NCI-H1048 (cell line): ENCODE measurements around the gene ATG4B.
"Not testable (repeated sequence)": the region's sequence is repeated elsewhere in the genome, so short reads cannot be mapped to it uniquely, and the experiment has no call there.

Experiments used
- DNase-seq: peaks from one replicate; lab custom pipeline; 2025; lab: John Stamatoyannopoulos, UW

ATG4B gene

GRCh38 chr2:241640165-241640795, 2.8 kb downstream of the ATG4B start:
- DNase-seq = no peak

- DNase-seq = no peak
These were observed 4.1 kb downstream of the ATG4B start for GRCh38 chr2:241641631-241642030.

GRCh38 chr2:241645056-241645914, 7.8 kb downstream of the ATG4B start:
- DNase-seq = no peak

- DNase-seq = no peak
These were observed 8.6 kb downstream of the ATG4B start for GRCh38 chr2:241645915-241646645.

GRCh38 chr2:241648453-241648852, 11.0 kb downstream of the ATG4B start:
- no peak for DNase-seq

DNA sequence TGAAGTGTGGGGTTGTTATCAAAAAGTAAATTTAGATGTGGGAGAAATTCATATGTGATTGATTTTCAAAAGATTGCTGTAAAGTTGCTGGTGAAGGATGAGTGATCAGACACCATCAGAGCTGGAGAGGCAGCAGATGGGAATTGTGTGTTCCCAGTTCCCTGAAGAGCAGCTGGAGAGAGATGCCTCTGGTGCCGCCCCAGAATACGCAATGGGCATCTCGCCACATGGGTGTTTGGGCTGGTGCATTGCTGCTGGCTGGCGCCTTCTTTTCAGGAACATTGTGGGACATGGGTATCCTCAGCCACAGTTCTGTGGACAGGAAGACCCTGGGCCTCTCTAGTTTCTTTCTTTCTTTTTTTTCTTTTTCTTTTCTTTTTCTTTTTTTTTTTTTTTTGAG, 11.9 kb downstream of the ATG4B start:
- no peak for DNase-seq

- DNase-seq = no peak
These were observed 12.4 kb downstream of the ATG4B start for GRCh38 chr2:241649927-241650326.

DNA sequence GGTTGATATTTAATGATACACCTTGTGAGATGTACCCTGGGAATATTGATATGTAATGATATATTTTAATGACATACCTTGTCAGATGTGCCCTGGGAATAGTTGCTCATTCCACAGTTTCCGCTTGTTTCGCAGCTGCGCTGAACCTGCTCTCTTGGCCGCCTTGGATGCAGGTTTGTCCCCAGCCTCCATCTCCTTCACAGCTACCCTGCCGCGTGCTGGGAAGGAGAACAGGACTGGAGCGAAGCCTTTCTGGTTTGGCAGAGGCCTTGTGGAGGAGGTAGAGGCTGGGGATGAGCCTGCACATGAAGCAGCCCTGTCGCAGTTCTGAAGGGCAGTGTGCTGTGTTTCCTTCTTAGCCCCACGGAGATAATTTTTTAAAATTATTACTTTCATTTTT, 14.6 kb downstream of the ATG4B start:
- no peak for DNase-seq

- DNase-seq = no peak
These were observed 15.2 kb downstream of the ATG4B start for GRCh38 chr2:241652722-241653121.

DNA sequence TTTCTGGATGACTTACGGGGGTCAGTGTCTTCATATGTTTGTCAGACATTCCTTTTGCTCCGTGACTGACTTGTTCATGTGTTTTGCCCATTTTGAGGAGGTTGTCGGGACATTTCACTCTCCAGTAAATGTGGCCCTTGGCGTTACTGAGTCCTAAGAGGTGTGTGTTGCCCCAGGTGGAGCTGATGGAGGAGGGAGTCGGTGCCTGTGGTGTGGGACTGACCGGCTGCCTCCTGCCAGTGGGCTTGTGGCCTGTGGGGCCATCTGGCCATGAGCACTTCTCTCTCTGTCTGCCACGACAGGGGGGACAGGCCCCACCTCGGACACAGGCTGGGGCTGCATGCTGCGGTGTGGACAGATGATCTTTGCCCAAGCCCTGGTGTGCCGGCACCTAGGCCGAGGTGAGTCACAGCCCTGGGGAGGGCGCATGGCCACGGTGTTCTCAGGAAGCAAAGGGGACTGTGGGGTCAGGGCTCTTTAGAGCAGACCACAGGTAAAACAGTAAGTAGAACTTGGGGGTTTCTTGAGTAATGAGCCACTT, 15.8 kb downstream of the ATG4B start:
- DNase-seq = no peak

DNA sequence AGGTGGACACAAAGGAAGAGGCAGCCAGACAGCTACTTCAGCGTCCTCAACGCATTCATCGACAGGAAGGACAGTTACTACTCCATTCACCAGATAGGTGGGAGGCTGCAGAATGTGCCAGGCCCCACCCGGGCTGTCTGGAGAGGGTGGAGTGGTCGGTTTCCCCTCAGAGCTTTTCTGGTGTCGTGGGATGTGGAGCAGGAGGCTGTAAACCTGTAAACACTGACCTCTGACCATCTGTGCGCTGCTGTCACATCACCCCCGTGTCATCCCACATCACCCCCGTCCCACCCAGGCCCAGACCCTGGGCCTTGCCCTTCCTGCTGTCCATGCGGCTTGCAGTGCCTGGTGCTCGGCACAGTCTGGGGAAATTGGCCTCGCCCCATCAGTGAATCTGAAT, 17.1 kb downstream of the ATG4B start:
- DNase-seq = no peak

DNA sequence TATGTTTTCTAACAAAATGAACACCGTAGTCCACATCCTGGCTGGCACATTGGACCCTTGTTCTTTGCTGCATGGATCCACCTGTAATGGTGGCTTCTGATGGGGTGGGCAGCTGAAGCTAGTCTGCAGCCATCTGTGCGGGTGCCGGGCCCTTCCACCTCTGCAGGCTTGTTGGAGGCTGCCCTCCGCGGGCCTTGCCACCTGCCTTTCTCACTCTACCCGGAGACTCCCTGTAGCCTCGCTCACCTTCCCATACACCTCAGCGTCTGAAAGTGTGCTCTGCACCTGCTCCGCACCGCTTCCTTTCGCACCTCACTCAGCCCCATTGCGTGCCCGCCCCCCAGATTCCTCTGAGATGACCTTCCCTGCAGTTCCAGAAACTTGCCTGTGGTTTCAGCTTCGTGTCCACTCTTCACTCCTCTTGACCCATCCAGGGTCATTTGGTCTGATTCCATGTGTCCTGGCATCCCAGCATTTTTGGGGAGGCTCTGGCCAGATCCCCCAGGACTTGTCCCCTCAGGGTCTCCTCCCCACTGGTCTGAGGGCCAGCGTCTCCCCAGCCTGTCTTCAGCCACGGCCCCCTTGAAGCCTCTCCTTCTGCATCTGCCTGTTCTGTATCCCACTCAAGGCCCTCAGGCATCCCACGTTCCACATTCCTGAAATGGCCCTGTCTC, 18.2 kb downstream of the ATG4B start:
- DNase-seq = no peak

- DNase-seq = no peak
These were observed 18.8 kb downstream of the ATG4B start for GRCh38 chr2:241656190-241656741.

GRCh38 chr2:241657786-241658254, 20.3 kb downstream of the ATG4B start:
- no peak for DNase-seq

DNA sequence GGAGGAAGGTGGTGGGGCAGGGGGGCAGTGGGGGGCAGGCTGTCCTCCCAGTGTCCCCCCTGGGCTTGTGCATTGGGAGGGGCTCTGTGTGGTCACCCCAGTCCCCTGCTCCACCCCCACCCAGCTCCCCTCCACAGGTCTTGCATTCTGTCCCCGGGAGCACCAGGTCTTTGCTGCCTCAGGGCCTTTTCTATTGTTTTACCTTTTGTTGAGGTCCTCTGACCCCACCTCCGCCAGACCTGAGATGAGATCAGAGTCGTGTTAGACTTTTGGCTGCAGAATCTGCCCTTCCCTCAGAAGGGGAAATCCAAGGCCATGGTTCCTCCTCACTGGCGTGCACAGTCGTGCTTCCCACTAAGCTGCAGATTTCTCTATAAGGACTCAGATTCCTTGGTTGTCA, 20.8 kb downstream of the ATG4B start:
- DNase-seq = no peak

GRCh38 chr2:241659150-241659739, 21.8 kb downstream of the ATG4B start:
- peak; percentile 4 for DNase-seq

DNA sequence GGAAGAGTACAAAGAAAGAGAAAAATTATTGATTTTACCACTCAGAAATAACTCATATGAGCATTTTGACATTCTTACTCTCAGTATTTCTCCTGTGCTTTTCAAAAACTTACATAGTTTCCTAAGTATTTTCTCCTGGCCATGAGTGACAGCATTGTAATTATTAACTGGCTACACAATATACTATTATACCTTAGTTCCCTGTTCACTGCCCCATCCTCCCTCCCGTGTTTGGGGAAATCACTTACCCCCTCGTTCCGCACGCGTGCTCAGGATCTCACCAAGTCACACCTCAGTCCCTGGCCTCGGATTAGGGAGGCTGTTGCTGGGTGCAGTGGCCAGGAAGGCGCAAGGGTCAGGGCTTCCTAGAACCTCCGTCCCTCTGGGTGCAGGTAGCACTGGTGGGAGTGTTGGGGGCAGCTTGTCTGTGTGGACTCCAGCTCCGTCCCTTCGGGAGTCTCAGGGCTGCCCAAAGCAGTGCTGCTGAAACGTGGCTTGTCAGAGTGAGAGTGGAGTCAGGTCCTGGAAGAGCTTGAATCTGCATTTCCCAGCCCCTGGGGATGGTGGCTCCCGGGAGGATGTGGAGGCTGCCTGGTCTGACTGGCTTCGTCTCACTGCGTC, 23.2 kb downstream of the ATG4B start:
- DNase-seq = no peak

DNA sequence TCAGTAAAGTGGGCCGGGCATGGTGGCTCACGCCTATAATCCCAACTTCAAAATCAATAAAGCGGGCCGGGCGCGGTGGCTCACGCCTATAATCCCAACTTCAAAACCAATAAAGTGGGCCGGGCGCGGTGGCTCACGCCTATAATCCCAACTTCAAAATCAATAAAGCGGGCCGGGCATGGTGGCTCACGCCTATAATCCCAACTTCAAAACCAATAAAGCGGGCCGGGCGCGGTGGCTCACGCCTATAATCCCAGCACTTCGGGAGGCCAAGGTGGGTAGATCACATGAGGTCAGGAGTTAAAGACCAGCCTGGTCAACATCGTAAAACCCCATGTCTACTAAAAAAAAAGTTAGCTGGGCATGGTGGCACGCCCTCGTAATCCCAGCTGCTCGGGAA, 25.2 kb downstream of the ATG4B start:
- DNase-seq = not testable (repeated sequence)

- DNase-seq = no peak
These were observed 28.4 kb downstream of the ATG4B start for GRCh38 chr2:241665731-241666440.
